ENCODE data around the gene RBMS3. TPM values are rescaled to one million over a fixed set of nuclear protein-coding genes. Genes with fewer than 3 reads are reported as not detected.

The RBMS3 gene
- total RNA-seq, 2 donors from 2014 or later = 2.8 to 9.6 TPM

GRCh38 chr3:29686889-29687592 lies 406.2 kb downstream of the RBMS3 start:
- no peak for TF ChIP-seq CTCF (IDR thresholded peaks at IDR 0.05)
- no peak overlapping the region for H3K4me3 ChIP-seq
- H3K9me3 ChIP-seq = no peaks in the 10 kb centered on the region
- H3K27me3 ChIP-seq = no peaks in the 10 kb centered on the region
- intact Hi-C loops (cut with DNase I) = no loop called here
- no peak overlapping the region for H3K9ac ChIP-seq (ENCODE audit: low read depth in 2 of 2, low read length in 2 of 2)
- no peaks in the 10 kb centered on the region for H3K4me1 ChIP-seq
- no peak for DNase-seq
- H3K36me3 ChIP-seq = no peaks in the 10 kb centered on the region
- no peak overlapping the region for H3K27ac ChIP-seq

GRCh38 chr3:29690686-29691353 lies 409.9 kb downstream of the RBMS3 start:
- Histone ChIP-seq H3K9ac (ENCODE audit: low read depth in 2 of 2, low read length in 2 of 2) (no peak overlapping the region), H3K4me3 (no peak overlapping the region), H3K27ac (no peak overlapping the region), H3K4me1 (no peaks in the 10 kb centered on the region), H3K36me3 (no peaks in the 10 kb centered on the region), H3K9me3 (no peaks in the 10 kb centered on the region), H3K27me3 (no peaks in the 10 kb centered on the region)
- no peak for DNase-seq
- intact Hi-C loops (cut with DNase I) = no loop called here
- no peak for TF ChIP-seq CTCF (IDR thresholded peaks at IDR 0.05)

GRCh38 chr3:29693863-29694262 lies 413.0 kb downstream of the RBMS3 start:
- intact Hi-C loops (cut with DNase I) = no loop called here
- H3K27ac ChIP-seq = no peak overlapping the region
- no peaks in the 10 kb centered on the region for H3K4me1 ChIP-seq

GRCh38 chr3:29694331-29694730 lies 413.5 kb downstream of the RBMS3 start:
- Histone ChIP-seq H3K4me1 (no peaks in the 10 kb centered on the region), H3K27ac (no peak overlapping the region), H3K36me3 (no peaks in the 10 kb centered on the region), H3K9ac (ENCODE audit: low read depth in 2 of 2, low read length in 2 of 2) (no peak overlapping the region), H3K4me3 (no peak overlapping the region), H3K9me3 (no peaks in the 10 kb centered on the region), H3K27me3 (no peaks in the 10 kb centered on the region)
- no peak for TF ChIP-seq CTCF (IDR thresholded peaks at IDR 0.05)
- intact Hi-C loops (cut with DNase I) = no loop called here
- no peak for DNase-seq

More at GRCh38 chr3:29693863-29694262, 413.0 kb downstream of the RBMS3 start:
- no peaks in the 10 kb centered on the region for H3K9me3 ChIP-seq
- no peak for DNase-seq
- no peak overlapping the region for H3K4me3 ChIP-seq
- TF ChIP-seq CTCF (IDR thresholded peaks at IDR 0.05) = no peak
- H3K36me3 ChIP-seq = no peaks in the 10 kb centered on the region
- H3K27me3 ChIP-seq = no peaks in the 10 kb centered on the region
- H3K9ac ChIP-seq (ENCODE audit: low read depth in 2 of 2, low read length in 2 of 2) = no peak overlapping the region

GRCh38 chr3:29694783-29695182 lies 413.9 kb downstream of the RBMS3 start:
- DNase-seq = no peak
- H3K9me3 ChIP-seq = no peaks in the 10 kb centered on the region
- no peak overlapping the region for H3K27ac ChIP-seq
- H3K4me1 ChIP-seq = no peaks in the 10 kb centered on the region
- no peak for TF ChIP-seq CTCF (IDR thresholded peaks at IDR 0.05)
- intact Hi-C loops (cut with DNase I) = no loop called here
- no peak overlapping the region for H3K4me3 ChIP-seq
- no peak overlapping the region for H3K9ac ChIP-seq (ENCODE audit: low read depth in 2 of 2, low read length in 2 of 2)
- H3K27me3 ChIP-seq = no peaks in the 10 kb centered on the region
- no peaks in the 10 kb centered on the region for H3K36me3 ChIP-seq

All from colonic mucosa (tissue), 4 donors.